ENCODE measurements around the gene GSDME. TPM values are rescaled to one million over a fixed set of nuclear protein-coding genes. Genes with fewer than 3 reads are reported as not detected.

GSDME gene
- polyA plus RNA-seq, 1 donor (not counting 4 experiments of a cell fraction or from before 2014, with no cell fraction given) = 105 TPM

GRCh38 chr7:24760968-24761367 lies 3.7 kb upstream of the GSDME start:
- dilution Hi-C loops (cut with MboI; ENCODE audit: extremely low pct_ligation_motif_present, low sequenced_read_pairs) = no loop called here
- H3K9me1 ChIP-seq (ENCODE audit: control insufficient read depth, extremely low read depth, insufficient read depth, low read length) = no peaks in the 10 kb centered on the region
- H3K36me3 ChIP-seq (ENCODE audit: control insufficient read depth in 2 of 2, extremely low read depth in 1 of 2, insufficient read depth in 2 of 2, low read length in 2 of 2) = no peaks in the 10 kb centered on the region

GRCh38 chr7:24756545-24757352 lies 515 bp downstream of the GSDME start:
- TF ChIP-seq EZH2 (IDR thresholded peaks at IDR 0.05; ENCODE audit: low read length) = no peak
- TF ChIP-seq CTCF (optimal IDR thresholded peaks at IDR 0.05 in 1 of 3, IDR thresholded peaks at IDR 0.05 in 1 of 3, conservative IDR thresholded peaks at IDR 0.05 in 1 of 3; ENCODE audit: extremely low read depth in 1 of 3, insufficient read depth in 2 of 3, low read length in 3 of 3) = no peak
- no peaks in the 10 kb centered on the region for H3K27me3 ChIP-seq (ENCODE audit: control insufficient read depth, extremely low read depth, insufficient read depth, low read length)
- peak overlapping the region; percentile 97 for H3K4me2 ChIP-seq (ENCODE audit: control insufficient read depth, extremely low read depth, insufficient read depth, low read depth, low read length)
- peaks cover 0 to 6% of the 10 kb centered on the region in 2 experiments for H3K36me3 ChIP-seq (ENCODE audit: control insufficient read depth in 2 of 2, extremely low read depth in 1 of 2, insufficient read depth in 2 of 2, low read length in 2 of 2)
- no peaks in the 10 kb centered on the region for H3K9me3 ChIP-seq (ENCODE audit: control insufficient read depth, low read depth, low read length)
- no peaks in the 10 kb centered on the region for H4K20me1 ChIP-seq (ENCODE audit: control insufficient read depth, extremely low read depth, insufficient read depth, low read length)
- FAIRE-seq (no peak), DNase-seq (ENCODE audit: low read depth, low spot score) (no peak)
- H3K27ac ChIP-seq (ENCODE audit: control insufficient read depth, insufficient read depth, low read length) = peak overlapping the region; percentile 99
- H3K4me1 ChIP-seq (ENCODE audit: control insufficient read depth, extremely low read depth, insufficient read depth, low read length) = peaks cover 44% of the 10 kb centered on the region
- H3K79me2 ChIP-seq (ENCODE audit: control insufficient read depth, insufficient read depth, low read length) = peaks cover 33% of the 10 kb centered on the region
- H3K9me1 ChIP-seq (ENCODE audit: control insufficient read depth, extremely low read depth, insufficient read depth, low read length) = peaks cover 3% of the 10 kb centered on the region
- dilution Hi-C loops (cut with MboI; ENCODE audit: extremely low pct_ligation_motif_present, low sequenced_read_pairs) = no loop called here
- H2AFZ ChIP-seq (ENCODE audit: control insufficient read depth, low read length) = peak overlapping the region; percentile 21
- H3K4me3 ChIP-seq (ENCODE audit: control insufficient read depth in 2 of 3, extremely low read depth in 1 of 3, insufficient read depth in 2 of 3, low read depth in 1 of 3, low read length in 3 of 3) = peak overlapping the region; percentile 66 to 92 (median 83)
- H3K9ac ChIP-seq (ENCODE audit: control insufficient read depth, extremely low read depth, insufficient read depth, low read length) = peak overlapping the region; percentile 94

More at GRCh38 chr7:24760968-24761367, 3.7 kb upstream of the GSDME start:
- Histone ChIP-seq H3K4me2 (ENCODE audit: control insufficient read depth, extremely low read depth, insufficient read depth, low read depth, low read length) (no peak overlapping the region), H3K4me3 (ENCODE audit: control insufficient read depth in 2 of 3, extremely low read depth in 1 of 3, insufficient read depth in 2 of 3, low read depth in 1 of 3, low read length in 3 of 3) (no peak overlapping the region), H2AFZ (ENCODE audit: control insufficient read depth, low read length) (no peak overlapping the region), H4K20me1 (ENCODE audit: control insufficient read depth, extremely low read depth, insufficient read depth, low read length) (no peaks in the 10 kb centered on the region), H3K79me2 (ENCODE audit: control insufficient read depth, insufficient read depth, low read length) (peaks cover 5% of the 10 kb centered on the region), H3K9me3 (ENCODE audit: control insufficient read depth, low read depth, low read length) (no peaks in the 10 kb centered on the region), H3K27ac (ENCODE audit: control insufficient read depth, insufficient read depth, low read length) (no peak overlapping the region), H3K27me3 (ENCODE audit: control insufficient read depth, extremely low read depth, insufficient read depth, low read length) (no peaks in the 10 kb centered on the region), H3K4me1 (ENCODE audit: control insufficient read depth, extremely low read depth, insufficient read depth, low read length) (peaks cover 6% of the 10 kb centered on the region), H3K9ac (ENCODE audit: control insufficient read depth, extremely low read depth, insufficient read depth, low read length) (no peak overlapping the region)
- no peak for TF ChIP-seq CTCF (optimal IDR thresholded peaks at IDR 0.05 in 1 of 3, IDR thresholded peaks at IDR 0.05 in 1 of 3, conservative IDR thresholded peaks at IDR 0.05 in 1 of 3; ENCODE audit: extremely low read depth in 1 of 3, insufficient read depth in 2 of 3, low read length in 3 of 3)
- no peak for TF ChIP-seq EZH2 (IDR thresholded peaks at IDR 0.05; ENCODE audit: low read length)
- FAIRE-seq = no peak
- DNase-seq (ENCODE audit: low read depth, low spot score) = no peak

Data from keratinocyte (primary cell).